Smooth muscle cell (in vitro differentiated cells): ENCODE results near the gene TOP2A. TPM values are rescaled to one million over a fixed set of nuclear protein-coding genes. Genes with fewer than 3 reads are reported as not detected.

ENCODE experiments used
- DNase-seq: peaks from one replicate; lab custom pipeline; 2025; ENCODE audit not compliant: unreplicated experiment; lab: John Stamatoyannopoulos, UW
- H2AFZ ChIP-seq: fragments of 200-600 bp; sonication (generic); 2 replicates; pipeline ENCODE4 v1.6.0; 2016; ENCODE audit warnings: antibody characterized with exemption, low read depth, mild to moderate bottlenecking
- H3F3A ChIP-seq: fragments of 200-600 bp; sonication (generic); 2 replicates; pipeline ENCODE4 v1.6.0; 2017; ENCODE audit warnings: antibody characterized with exemption, low read depth
- H3K27ac ChIP-seq: fragments of 200-600 bp; sonication (generic); 2 replicates; pipeline ENCODE4 v1.5.1; 2016; ENCODE audit warnings: low read depth, mild to moderate bottlenecking
- H3K27me3 ChIP-seq: fragments of 200-600 bp; sonication (generic); 2 replicates; pipeline ENCODE4 v1.6.1; 2016; ENCODE audit warnings: low read depth, mild to moderate bottlenecking
- H3K36me3 ChIP-seq: fragments of 200-600 bp; sonication (generic); 2 replicates; pipeline ENCODE4 v1.5.1; 2016; ENCODE audit warnings: low read depth
- H3K4me1 ChIP-seq: fragments of 200-600 bp; sonication (generic); 2 replicates; pipeline ENCODE4 v1.5.1; 2016; ENCODE audit warnings: low read depth
- H3K4me2 ChIP-seq: fragments of 200-600 bp; sonication (generic); 2 replicates; pipeline ENCODE4 v1.6.0; 2016; ENCODE audit warnings: mild to moderate bottlenecking
- H3K4me3 ChIP-seq: fragments of 200-600 bp; sonication (generic); 2 replicates; pipeline ENCODE4 v1.5.1; 2016; ENCODE audit warnings: mild to moderate bottlenecking
- H3K79me2 ChIP-seq: fragments of 200-600 bp; sonication (generic); 2 replicates; pipeline ENCODE4 v1.6.0; 2016; ENCODE audit warnings: low read depth, mild to moderate bottlenecking
- H3K9ac ChIP-seq: fragments of 200-600 bp; sonication (generic); 2 replicates; pipeline ENCODE4 v1.6.0; 2016; ENCODE audit warnings: low read depth
- H3K9me3 ChIP-seq: fragments of 200-600 bp; sonication (generic); replicated peaks from 2 replicates; pipeline ENCODE4 v1.5.1; 2016; ENCODE audit warnings: low read depth
- H4K20me1 ChIP-seq: fragments of 200-600 bp; sonication (generic); 2 replicates; pipeline ENCODE4 v1.6.0; 2016; ENCODE audit warnings: low read depth
- WGBS: methylation state at CpG from one replicate; pipeline ENCODE4 v1.1.7; 2016; ENCODE audit warnings: low lambda C conversion rate; 5-methylcytosine and 5-hydroxymethylcytosine counted together
- polyA plus RNA-seq: library from polyadenylated mRNA; unstranded; fragments of >200 nt; fragmentation: Nextera tagmentation; extraction: Ambion mirVana; gene quantifications from 2 replicates; pipeline ENCODE4 v1.2.1, GENCODE V29; 2016
- total RNA-seq: library from RNA; depleted of rRNA; stranded (reverse); fragments of >200 nt; gene quantifications from 2 replicates; pipeline ENCODE4 v1.2.3, GENCODE V29; 2014
- TF ChIP-seq, protein P1 (sequence below): fragments of 200-600 bp; sonication (generic); IDR thresholded peaks from 2 replicates; pipeline ENCODE4 v1.5.1; 2017; ENCODE audit warnings: borderline replicate concordance, mild to moderate bottlenecking, antibody characterized with exemption; ENCODE audit not compliant: insufficient read depth, poor library complexity, severe bottlenecking

TOP2A gene
- total and polyA plus RNA-seq, 2 experiments from 2014 or later: 26.2 to 45.5 TPM

DNA sequence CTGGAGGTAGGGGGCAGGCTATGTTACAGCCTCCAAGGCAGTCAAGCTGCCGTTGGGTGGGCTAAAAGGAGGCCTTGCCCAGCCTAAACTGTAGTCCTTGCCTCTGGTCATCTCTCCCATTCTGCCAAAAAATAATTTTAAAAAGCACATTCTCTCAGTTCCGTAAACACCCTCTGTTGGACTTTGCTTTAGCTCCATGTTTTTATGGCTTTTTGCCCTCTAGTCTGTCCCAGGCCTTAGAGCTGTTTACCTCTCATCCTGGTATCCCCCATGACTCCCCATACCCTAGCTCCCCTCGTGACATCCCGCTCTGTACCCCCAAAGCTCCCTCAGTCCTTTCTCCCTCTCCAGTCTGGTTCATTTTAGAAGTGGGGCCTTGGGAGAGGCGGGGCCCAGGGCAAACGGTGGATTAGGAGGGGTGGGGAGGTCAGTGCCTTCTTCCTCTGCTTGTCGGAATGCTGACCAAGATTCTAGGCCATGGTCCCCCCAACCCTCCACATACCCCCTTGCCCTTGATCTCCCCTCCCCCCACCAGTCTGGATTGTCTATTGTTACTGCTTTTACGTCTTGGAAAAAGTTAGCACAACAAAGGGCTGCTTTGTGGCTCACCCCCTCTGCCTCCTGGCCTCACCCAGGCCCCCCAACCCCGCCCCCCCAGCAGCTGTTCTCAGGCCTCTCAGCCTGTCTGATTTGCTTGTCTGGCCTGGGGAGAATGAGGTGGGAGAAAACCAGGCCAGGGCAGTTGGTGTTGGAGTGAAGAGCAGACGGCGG, 71.5 kb downstream of the TOP2A start:
- H3K9me3 ChIP-seq: no peaks in the 10 kb centered on the region
- H3K9ac ChIP-seq: peak overlapping the region; percentile 61
- no peaks in the 10 kb centered on the region for H3K27me3 ChIP-seq
- WGBS: 28% methylated on average over 11 of the region's 11 CpGs
- peak overlapping the region; percentile 90 for H3K4me3 ChIP-seq
- peak overlapping the region; percentile 99 for H3K4me2 ChIP-seq
- H3K4me1 ChIP-seq: peaks cover 71% of the 10 kb centered on the region
- H3K36me3 ChIP-seq: no peaks in the 10 kb centered on the region
- H3K27ac ChIP-seq: peak overlapping the region; percentile 89
- no peak overlapping the region for H2AFZ ChIP-seq
- DNase-seq: no peak
- peaks cover 65% of the 10 kb centered on the region for H3K79me2 ChIP-seq
- peaks cover 78% of the 10 kb centered on the region for H4K20me1 ChIP-seq
- TF ChIP-seq, protein P1, sequence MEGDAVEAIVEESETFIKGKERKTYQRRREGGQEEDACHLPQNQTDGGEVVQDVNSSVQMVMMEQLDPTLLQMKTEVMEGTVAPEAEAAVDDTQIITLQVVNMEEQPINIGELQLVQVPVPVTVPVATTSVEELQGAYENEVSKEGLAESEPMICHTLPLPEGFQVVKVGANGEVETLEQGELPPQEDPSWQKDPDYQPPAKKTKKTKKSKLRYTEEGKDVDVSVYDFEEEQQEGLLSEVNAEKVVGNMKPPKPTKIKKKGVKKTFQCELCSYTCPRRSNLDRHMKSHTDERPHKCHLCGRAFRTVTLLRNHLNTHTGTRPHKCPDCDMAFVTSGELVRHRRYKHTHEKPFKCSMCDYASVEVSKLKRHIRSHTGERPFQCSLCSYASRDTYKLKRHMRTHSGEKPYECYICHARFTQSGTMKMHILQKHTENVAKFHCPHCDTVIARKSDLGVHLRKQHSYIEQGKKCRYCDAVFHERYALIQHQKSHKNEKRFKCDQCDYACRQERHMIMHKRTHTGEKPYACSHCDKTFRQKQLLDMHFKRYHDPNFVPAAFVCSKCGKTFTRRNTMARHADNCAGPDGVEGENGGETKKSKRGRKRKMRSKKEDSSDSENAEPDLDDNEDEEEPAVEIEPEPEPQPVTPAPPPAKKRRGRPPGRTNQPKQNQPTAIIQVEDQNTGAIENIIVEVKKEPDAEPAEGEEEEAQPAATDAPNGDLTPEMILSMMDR: no peak
- H3F3A ChIP-seq: peaks cover 8% of the 10 kb centered on the region

DNA sequence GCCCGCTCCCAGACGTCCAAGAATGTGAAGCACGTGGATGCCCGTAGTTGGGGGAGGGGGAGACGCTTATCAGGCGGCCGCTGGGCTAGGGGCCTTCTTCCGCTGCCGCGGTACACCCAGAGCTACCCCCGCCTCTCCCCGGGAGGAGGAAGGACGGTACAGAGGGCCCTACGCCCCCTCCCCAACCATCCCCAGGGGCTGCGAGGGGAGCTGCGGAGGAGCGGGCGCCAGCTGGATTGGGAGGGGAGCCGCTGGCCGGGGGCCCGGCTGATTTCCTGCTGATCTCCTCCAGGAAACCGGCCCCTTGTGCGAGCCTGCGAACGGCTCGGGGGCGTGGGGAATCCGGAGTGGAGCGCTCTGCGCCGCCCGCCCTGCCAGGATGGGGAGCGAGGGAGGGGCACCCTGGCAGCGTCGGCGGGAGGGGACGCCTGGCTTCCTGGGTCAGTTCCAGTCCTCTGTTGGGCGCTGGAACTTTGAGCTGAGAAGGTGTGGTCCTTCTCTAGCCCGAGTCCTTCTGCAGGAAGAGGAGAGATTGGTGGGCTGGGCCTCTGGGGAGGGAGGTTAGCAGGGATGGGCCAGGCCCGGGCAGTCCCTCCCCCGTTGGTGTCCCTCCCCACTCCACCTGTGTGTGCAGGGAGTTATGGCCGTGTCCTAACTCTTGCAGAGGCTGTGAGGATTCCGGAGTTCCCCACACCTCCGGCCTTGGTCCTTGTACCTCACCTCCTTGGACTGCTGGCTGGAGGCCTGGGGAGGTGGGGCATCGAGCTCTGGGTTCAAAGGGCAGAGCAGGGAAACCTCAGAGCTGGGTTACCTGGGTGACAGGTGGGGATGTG, 72.3 kb downstream of the TOP2A start:
- DNase-seq: no peak
- Histone ChIP-seq H3K27ac (peak overlapping the region; percentile 89), H3K4me2 (peak overlapping the region; percentile 99), H3K79me2 (peaks cover 62% of the 10 kb centered on the region), H3K9me3 (no peaks in the 10 kb centered on the region), H3F3A (peaks cover 8% of the 10 kb centered on the region), H3K27me3 (no peaks in the 10 kb centered on the region), H2AFZ (no peak overlapping the region), H3K36me3 (no peaks in the 10 kb centered on the region), H4K20me1 (peaks cover 80% of the 10 kb centered on the region), H3K4me1 (peaks cover 67% of the 10 kb centered on the region), H3K4me3 (peak overlapping the region; percentile 90), H3K9ac (peak overlapping the region; percentile 61)
- 2% methylated on average over 26 of the region's 45 CpGs for WGBS
- TF ChIP-seq, protein P1: no peak

DNA sequence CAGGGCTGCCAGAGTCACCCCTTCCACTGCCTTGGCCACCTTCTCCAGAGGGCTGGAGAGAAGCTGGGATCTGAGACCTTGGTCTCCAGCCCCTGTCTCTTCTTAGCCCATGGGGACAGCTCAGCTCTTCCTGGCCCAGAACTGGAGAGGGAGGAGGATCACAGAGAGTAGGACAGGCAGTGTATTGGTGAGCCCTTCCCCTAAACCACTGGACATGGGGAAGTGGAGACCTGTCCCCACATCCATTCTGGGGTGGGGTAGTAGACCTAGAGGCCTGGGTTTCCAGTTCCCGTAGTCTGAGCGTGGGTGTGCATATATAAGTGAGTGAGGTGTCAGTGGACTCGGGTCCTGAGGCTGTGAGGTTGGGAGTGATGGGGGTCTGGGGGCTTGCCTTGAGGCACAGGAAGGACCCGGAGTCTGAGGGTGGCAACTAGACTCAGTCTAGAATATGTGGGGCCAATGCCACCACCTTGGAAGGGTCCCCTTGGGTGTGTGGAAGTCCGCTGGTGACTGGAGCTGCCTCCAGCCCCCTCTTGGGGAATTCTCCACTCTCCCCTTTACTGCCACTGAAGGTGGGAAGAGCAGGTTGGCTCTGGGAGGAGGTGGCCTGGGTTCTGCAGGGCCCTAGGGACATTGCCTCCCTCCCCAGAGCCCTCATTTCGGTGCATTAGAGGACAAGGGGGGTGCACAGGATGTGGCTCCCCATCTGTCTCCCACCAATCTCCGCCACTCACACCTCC, 73.1 kb downstream of the TOP2A start:
- peak overlapping the region; percentile 90 for H3K4me3 ChIP-seq
- peaks cover 12% of the 10 kb centered on the region for H3F3A ChIP-seq
- no peaks in the 10 kb centered on the region for H3K36me3 ChIP-seq
- peaks cover 61% of the 10 kb centered on the region for H3K4me1 ChIP-seq
- DNase-seq: no peak
- peaks cover 80% of the 10 kb centered on the region for H4K20me1 ChIP-seq
- WGBS: 37% methylated on average over 6 of the region's 7 CpGs
- no peak overlapping the region for H2AFZ ChIP-seq
- TF ChIP-seq, protein P1: no peak
- H3K27me3 ChIP-seq: no peaks in the 10 kb centered on the region
- peaks cover 59% of the 10 kb centered on the region for H3K79me2 ChIP-seq
- no peaks in the 10 kb centered on the region for H3K9me3 ChIP-seq
- H3K9ac ChIP-seq: peak overlapping the region; percentile 61
- peak overlapping the region; percentile 89 for H3K27ac ChIP-seq
- peak overlapping the region; percentile 99 for H3K4me2 ChIP-seq
